GM21786 (cell line): ENCODE data around the gene GDF7.

Experiments used
- ATAC-seq: cut with Tn5 transposase; IDR thresholded peaks from one replicate; pipeline ENCODE4 v1.9.1; 2021; ENCODE audit not compliant: unreplicated experiment

GDF7 gene

GRCh38 chr2:20666304-20667150, at the start of gene GDF7:
Gene GDF7, plus strand, starts transcription at chr2:20667144. Its CDS starts 96 bp downstream, at chr2:20667240.
- ATAC-seq, result no peak

GRCh38 chr2:20617892-20618467, 49.0 kb upstream of the GDF7 start:
- no peak for ATAC-seq

GRCh38 chr2:20618468-20618885, 48.5 kb upstream of the GDF7 start:
- ATAC-seq, result no peak

- ATAC-seq, result no peak
Observed at GRCh38 chr2:20618886-20619521, 47.9 kb upstream of the GDF7 start.

- no peak for ATAC-seq
Observed at GRCh38 chr2:20619624-20620024, 47.3 kb upstream of the GDF7 start.

GRCh38 chr2:20620271-20620681, 46.7 kb upstream of the GDF7 start:
- ATAC-seq, result no peak

GRCh38 chr2:20620696-20621365, 46.1 kb upstream of the GDF7 start:
- no peak for ATAC-seq

GRCh38 chr2:20621366-20622295, 45.3 kb upstream of the GDF7 start:
- no peak for ATAC-seq

- no peak for ATAC-seq
Observed at GRCh38 chr2:20622296-20622686, 44.7 kb upstream of the GDF7 start.

GRCh38 chr2:20622731-20623130, 44.2 kb upstream of the GDF7 start:
- ATAC-seq, result no peak

- ATAC-seq, result no peak
Observed at GRCh38 chr2:20623241-20623640, 43.7 kb upstream of the GDF7 start.

GRCh38 chr2:20623741-20624155, 43.2 kb upstream of the GDF7 start:
- no peak for ATAC-seq

GRCh38 chr2:20624156-20624883, 42.6 kb upstream of the GDF7 start:
- no peak for ATAC-seq

- no peak for ATAC-seq
Observed at GRCh38 chr2:20624884-20625485, 42.0 kb upstream of the GDF7 start.

GRCh38 chr2:20625491-20626391, 41.2 kb upstream of the GDF7 start:
- ATAC-seq, result no peak

GRCh38 chr2:20626392-20626697, 40.6 kb upstream of the GDF7 start:
- ATAC-seq, result no peak

GRCh38 chr2:20626698-20627513, 40.0 kb upstream of the GDF7 start:
- no peak for ATAC-seq
